A673 (cell line): Measurements from ENCODE around the gene TEPSIN.

Source experiments
- CTCF ChIP-seq: fragments of 300-800, 200-600 bp; sonication (generic); conservative IDR thresholded peaks from 2 replicates; pipeline ENCODE4 v1.5.1; 2017; ENCODE audit warnings: low read depth, mild to moderate bottlenecking, antibody characterized with exemption, low read length, moderate library complexity, mixed read lengths
- EZH2 ChIP-seq: fragments of 200-600 bp; sonication (generic); IDR thresholded peaks from 2 replicates; pipeline ENCODE4 v1.6.1; 2017; ENCODE audit warnings: borderline replicate concordance, low read depth, mild to moderate bottlenecking, mixed read lengths, antibody characterized with exemption, low read length; ENCODE audit not compliant: poor library complexity, severe bottlenecking

GRCh38 chr17:81197409-81197795, 41.5 kb downstream of the TEPSIN start:
- TF ChIP-seq EZH2 (no peak), CTCF (no peak)
